NOMO-1 treated with DMSO at 0.1 percent for 48 hours (cell line): ENCODE measurements around the gene LRPAP1.

Experiments
- DNase-seq: peaks from one replicate; lab custom pipeline; 2025; ENCODE audit not compliant: unreplicated experiment; lab: John Stamatoyannopoulos, UW

LRPAP1 gene

GRCh38 chr4:3475713-3476260 is 56.4 kb downstream of the LRPAP1 start:
- no peak for DNase-seq

- DNase-seq: no peak
Measured at GRCh38 chr4:3475041-3475712, 57.0 kb downstream of the LRPAP1 start.

GRCh38 chr4:3473996-3474765 is 58.0 kb downstream of the LRPAP1 start:
- DNase-seq: no peak

- no peak for DNase-seq
Measured at GRCh38 chr4:3473181-3473950, 58.9 kb downstream of the LRPAP1 start.

GRCh38 chr4:3472411-3473141 is 59.6 kb downstream of the LRPAP1 start:
- DNase-seq: no peak

GRCh38 chr4:3471886-3472285 is 60.3 kb downstream of the LRPAP1 start:
- DNase-seq: no peak

GRCh38 chr4:3471098-3471760 is 61.0 kb downstream of the LRPAP1 start:
- DNase-seq: no peak

GRCh38 chr4:3470244-3471097 is 61.8 kb downstream of the LRPAP1 start:
- DNase-seq: no peak

GRCh38 chr4:3469386-3470243 is 62.6 kb downstream of the LRPAP1 start:
- no peak for DNase-seq

- DNase-seq: no peak
Measured at GRCh38 chr4:3468804-3469203, 63.4 kb downstream of the LRPAP1 start.

GRCh38 chr4:3468154-3468553 is 64.1 kb downstream of the LRPAP1 start:
- no peak for DNase-seq

GRCh38 chr4:3467601-3468031 is 64.6 kb downstream of the LRPAP1 start:
- no peak for DNase-seq

GRCh38 chr4:3466691-3467600 is 65.3 kb downstream of the LRPAP1 start:
- DNase-seq: no peak

- DNase-seq: no peak
Measured at GRCh38 chr4:3465698-3466671, 66.2 kb downstream of the LRPAP1 start.

- DNase-seq: no peak
Measured at GRCh38 chr4:3464911-3465697, 67.1 kb downstream of the LRPAP1 start.
